HCT116 (cell line): Measurements from ENCODE around the gene DNAH10.

Source experiments
- CEBPB ChIP-seq: IDR thresholded peaks from 2 replicates; pipeline ENCODE4 v1.6.1; 2012; ENCODE audit warnings: low read depth
- CTCF ChIP-seq, 3 experiments: fragments of 200-600 bp in 1 of 3; sonication (generic) in 1 of 3; IDR thresholded peaks in 2 of 3; conservative IDR thresholded peaks in 1 of 3; 2 replicates each; pipeline ENCODE4 v1.5.1; 2012 to 2017; ENCODE audit warnings: low read depth in 2 of 3, low read length in 2 of 3, antibody characterized with exemption in 1 of 3, borderline replicate concordance in 1 of 3, control low read depth in 1 of 3, mild to moderate bottlenecking in 1 of 3, mixed read lengths in 1 of 3, mixed run types in 1 of 3, moderate library complexity in 1 of 3; ENCODE audit not compliant: insufficient read depth in 1 of 3
- EZH2 ChIP-seq: fragments of 200-600 bp; sonication (generic); IDR thresholded peaks from 2 replicates; pipeline ENCODE4 v1.6.1; 2017; ENCODE audit warnings: antibody characterized with exemption, mixed run types
- JUND ChIP-seq: IDR thresholded peaks from 2 replicates; pipeline ENCODE4 v1.6.1; 2012
- MAX ChIP-seq: IDR thresholded peaks from 2 replicates; pipeline ENCODE4 v1.6.1; 2012
- POLR2A ChIP-seq: IDR thresholded peaks from 2 replicates; pipeline ENCODE4 v1.7.0; 2011; ENCODE audit warnings: borderline replicate concordance; ENCODE audit not compliant: insufficient read depth, insufficient read length; ENCODE audit errors: extremely low read depth
- POLR2AphosphoS5 ChIP-seq: IDR thresholded peaks from 2 replicates; pipeline ENCODE4 v1.6.1; 2011; ENCODE audit warnings: mild to moderate bottlenecking, low read depth, low read length, moderate library complexity
- REST ChIP-seq: IDR thresholded peaks from 2 replicates; pipeline ENCODE4 v1.6.1; 2012; ENCODE audit warnings: low read depth
- SIN3A ChIP-seq: IDR thresholded peaks from 2 replicates; pipeline ENCODE4 v1.6.1; 2012; ENCODE audit warnings: low read depth
- SRF ChIP-seq: IDR thresholded peaks from 2 replicates; pipeline ENCODE4 v1.6.1; 2012; ENCODE audit warnings: low read depth
- ZNF274 ChIP-seq: fragments of 200-500 bp; sonication (Bioruptor generic); IDR thresholded peaks from 2 replicates; pipeline ENCODE4 v1.6.1; 2014; ENCODE audit warnings: mild to moderate bottlenecking, low read depth, low read length, inconsistent platforms

- TF ChIP-seq JUND (no peak), POLR2AphosphoS5 (no peak), EZH2 (no peak), MAX (no peak), ZNF274 (no peak), CTCF (IDR thresholded peaks at IDR 0.05 in 2 of 3, conservative IDR thresholded peaks at IDR 0.05 in 1 of 3; ENCODE audit: borderline replicate concordance in 1 of 3, insufficient read depth in 1 of 3, low read depth in 2 of 3, low read length in 2 of 3) (no peak), SRF (no peak), POLR2A (no peak), REST (no peak), CEBPB (no peak), SIN3A (no peak)
These were observed 157.9 kb downstream of the DNAH10 start for GRCh38 chr12:123919980-123920360.
